22Rv1 (cell line): ENCODE results near the gene DSCAM.

Source experiments
- ZFX ChIP-seq: fragments of 450-650 bp; IDR thresholded peaks from 2 replicates; pipeline ENCODE4 v1.6.1; 2017; ENCODE audit warnings: antibody characterized with exemption, borderline replicate concordance
- TF ChIP-seq, protein P1 (sequence below): fragments of 450-650 bp; IDR thresholded peaks from 2 replicates; pipeline ENCODE4 v1.5.1; 2017; ENCODE audit warnings: mild to moderate bottlenecking

DNA sequence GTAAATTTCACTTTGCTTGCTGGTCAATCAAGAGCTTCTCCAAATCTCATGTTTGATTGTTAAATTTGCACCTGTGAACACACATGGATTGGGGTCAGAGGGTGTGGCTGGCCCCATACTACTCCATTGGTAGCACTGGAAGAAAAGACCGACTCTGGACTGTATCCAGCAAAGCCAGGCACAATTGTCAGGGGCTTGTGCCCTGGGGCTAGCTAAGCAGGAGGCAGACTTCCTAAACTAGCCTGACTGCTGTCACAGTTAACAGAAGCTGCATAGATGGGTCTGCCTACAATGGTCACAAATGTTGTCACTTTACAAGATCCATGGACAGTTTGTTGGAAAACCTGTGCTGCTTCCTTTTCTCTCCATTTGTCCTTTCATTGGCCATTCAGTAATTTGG is 421.0 kb downstream of the DSCAM start:
- TF ChIP-seq, protein P1, sequence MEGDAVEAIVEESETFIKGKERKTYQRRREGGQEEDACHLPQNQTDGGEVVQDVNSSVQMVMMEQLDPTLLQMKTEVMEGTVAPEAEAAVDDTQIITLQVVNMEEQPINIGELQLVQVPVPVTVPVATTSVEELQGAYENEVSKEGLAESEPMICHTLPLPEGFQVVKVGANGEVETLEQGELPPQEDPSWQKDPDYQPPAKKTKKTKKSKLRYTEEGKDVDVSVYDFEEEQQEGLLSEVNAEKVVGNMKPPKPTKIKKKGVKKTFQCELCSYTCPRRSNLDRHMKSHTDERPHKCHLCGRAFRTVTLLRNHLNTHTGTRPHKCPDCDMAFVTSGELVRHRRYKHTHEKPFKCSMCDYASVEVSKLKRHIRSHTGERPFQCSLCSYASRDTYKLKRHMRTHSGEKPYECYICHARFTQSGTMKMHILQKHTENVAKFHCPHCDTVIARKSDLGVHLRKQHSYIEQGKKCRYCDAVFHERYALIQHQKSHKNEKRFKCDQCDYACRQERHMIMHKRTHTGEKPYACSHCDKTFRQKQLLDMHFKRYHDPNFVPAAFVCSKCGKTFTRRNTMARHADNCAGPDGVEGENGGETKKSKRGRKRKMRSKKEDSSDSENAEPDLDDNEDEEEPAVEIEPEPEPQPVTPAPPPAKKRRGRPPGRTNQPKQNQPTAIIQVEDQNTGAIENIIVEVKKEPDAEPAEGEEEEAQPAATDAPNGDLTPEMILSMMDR, result no peak
- no peak for TF ChIP-seq ZFX
